ENCODE data around the gene AKR1B15.
"Not testable (repeated sequence)": the region's sequence is repeated elsewhere in the genome, so short reads cannot be mapped to it uniquely, and the experiment has no call there.

Gene AKR1B15

GRCh38 chr7:134532954-134533218 is 16.0 kb upstream of the AKR1B15 start:
- DNase-seq (ENCODE audit: low spot score), result no peak

GRCh38 chr7:134533288-134533771 is 15.6 kb upstream of the AKR1B15 start:
- no peak for DNase-seq (ENCODE audit: low spot score)

GRCh38 chr7:134534633-134535032 is 14.3 kb upstream of the AKR1B15 start:
- DNase-seq (ENCODE audit: low spot score), result no peak

GRCh38 chr7:134535272-134535918 is 13.5 kb upstream of the AKR1B15 start:
- DNase-seq (ENCODE audit: low spot score), result no peak

- no peak for DNase-seq (ENCODE audit: low spot score)
Measured at GRCh38 chr7:134535919-134536299, 13.0 kb upstream of the AKR1B15 start.

GRCh38 chr7:134536558-134536957 is 12.4 kb upstream of the AKR1B15 start:
- not testable (repeated sequence) for DNase-seq (ENCODE audit: low spot score)

GRCh38 chr7:134537273-134537781 is 11.6 kb upstream of the AKR1B15 start:
- DNase-seq (ENCODE audit: low spot score), result not testable (repeated sequence)

GRCh38 chr7:134539380-134540004 is 9.4 kb upstream of the AKR1B15 start:
- no peak for DNase-seq (ENCODE audit: low spot score)

GRCh38 chr7:134541501-134542194 is 7.3 kb upstream of the AKR1B15 start:
- not testable (repeated sequence) for DNase-seq (ENCODE audit: low spot score)

GRCh38 chr7:134542195-134542771 is 6.6 kb upstream of the AKR1B15 start:
- DNase-seq (ENCODE audit: low spot score), result no peak

GRCh38 chr7:134545380-134545779 is 3.5 kb upstream of the AKR1B15 start:
- no peak for DNase-seq (ENCODE audit: low spot score)

- no peak for DNase-seq (ENCODE audit: low spot score)
Measured at GRCh38 chr7:134545918-134546317, 3.0 kb upstream of the AKR1B15 start.

- DNase-seq (ENCODE audit: low spot score), result peak; percentile 77
Measured at GRCh38 chr7:134546955-134547354, 2.0 kb upstream of the AKR1B15 start.

GRCh38 chr7:134547397-134548054 is 1.4 kb upstream of the AKR1B15 start:
- DNase-seq (ENCODE audit: low spot score), result peak; percentile 75

- DNase-seq (ENCODE audit: low spot score), result no peak
Measured at GRCh38 chr7:134549366-134549765, 456 bp downstream of the AKR1B15 start.

- peak; percentile 42 for DNase-seq (ENCODE audit: low spot score)
Measured at GRCh38 chr7:134552105-134552504, 3.2 kb downstream of the AKR1B15 start.

GRCh38 chr7:134553976-134554375 is 5.1 kb downstream of the AKR1B15 start:
- no peak for DNase-seq (ENCODE audit: low spot score)

- no peak for DNase-seq (ENCODE audit: low spot score)
Measured at GRCh38 chr7:134554417-134554966, 5.6 kb downstream of the AKR1B15 start.

GRCh38 chr7:134557391-134557790 is 8.5 kb downstream of the AKR1B15 start:
- no peak for DNase-seq (ENCODE audit: low spot score)

- no peak for DNase-seq (ENCODE audit: low spot score)
Measured at GRCh38 chr7:134558370-134558769, 9.5 kb downstream of the AKR1B15 start.

- not testable (repeated sequence) for DNase-seq (ENCODE audit: low spot score)
Measured at GRCh38 chr7:134561616-134562015, 12.7 kb downstream of the AKR1B15 start.

- no peak for DNase-seq (ENCODE audit: low spot score)
Measured at GRCh38 chr7:134562136-134562535, 13.2 kb downstream of the AKR1B15 start.
